Lower leg skin (tissue), 3 donors: ENCODE results near the gene DBX2.

ENCODE experiments used
- CTCF ChIP-seq, 3 donors: fragments of 450-650 bp; IDR thresholded peaks; one replicate each; pipeline ENCODE4 v1.5.1; 2016; ENCODE audit warnings: antibody characterized with exemption in 3 of 3, mild to moderate bottlenecking in 3 of 3, moderate library complexity in 2 of 3
- POLR2A ChIP-seq, 2 donors: fragments of 450-650 bp; IDR thresholded peaks; one replicate each; pipeline ENCODE4 v1.6.1; 2016 to 2017; ENCODE audit warnings: antibody characterized with exemption in 2 of 2, mild to moderate bottlenecking in 1 of 2, moderate library complexity in 1 of 2

GRCh38 chr12:45050751-45051571, at the start of gene DBX2:
- TF ChIP-seq CTCF (IDR thresholded peaks at IDR 0.05) = no peak
- no peak for TF ChIP-seq POLR2A (IDR thresholded peaks at IDR 0.05)
